WTC11 (cell line): ENCODE measurements around the gene EHD2.

Experiments used
- RELA ChIP-seq: sonication (generic); formaldehyde crosslinking; IDR thresholded peaks from 2 replicates; pipeline ENCODE4 v1.8.1; 2022; ENCODE audit warnings: missing genetic modification reagents, mild to moderate bottlenecking, borderline replicate concordance
- TCF7 ChIP-seq: sonication (generic); formaldehyde crosslinking; IDR thresholded peaks from 2 replicates; pipeline ENCODE4 v1.8.0; 2022; ENCODE audit warnings: mild to moderate bottlenecking, low read depth, missing genetic modification reagents, moderate library complexity
- TF ChIP-seq, protein P1 (sequence below): sonication (generic); formaldehyde crosslinking; IDR thresholded peaks from 2 replicates; pipeline ENCODE4 v1.8.0; 2023; ENCODE audit warnings: mild to moderate bottlenecking, missing genetic modification reagents
- TF ChIP-seq, protein P2 (sequence below): sonication (generic); formaldehyde crosslinking; IDR thresholded peaks from 2 replicates; pipeline ENCODE4 v1.8.1; 2023; ENCODE audit warnings: mild to moderate bottlenecking, missing genetic modification reagents, moderate library complexity
- TF ChIP-seq, protein P3 (sequence below): fragments of 200-600 bp; IDR thresholded peaks from 2 replicates; pipeline ENCODE4 v1.8.0; 2022; ENCODE audit warnings: antibody characterized with exemption
- TF ChIP-seq, protein P4 (sequence below): sonication (generic); formaldehyde crosslinking; IDR thresholded peaks from 2 replicates; pipeline ENCODE4 v1.8.1; 2023; ENCODE audit warnings: mild to moderate bottlenecking, missing genetic modification reagents, borderline replicate concordance
- TF ChIP-seq, protein P5 (sequence below): sonication (generic); formaldehyde crosslinking; IDR thresholded peaks from 2 replicates; pipeline ENCODE4 v1.8.1; 2023; ENCODE audit warnings: mild to moderate bottlenecking, missing genetic modification reagents, moderate library complexity
- TF ChIP-seq, protein P6 (sequence below): sonication (generic); formaldehyde crosslinking; conservative IDR thresholded peaks from 2 replicates; pipeline ENCODE4 v1.8.1; 2022; ENCODE audit warnings: mild to moderate bottlenecking, missing genetic modification reagents

DNA sequence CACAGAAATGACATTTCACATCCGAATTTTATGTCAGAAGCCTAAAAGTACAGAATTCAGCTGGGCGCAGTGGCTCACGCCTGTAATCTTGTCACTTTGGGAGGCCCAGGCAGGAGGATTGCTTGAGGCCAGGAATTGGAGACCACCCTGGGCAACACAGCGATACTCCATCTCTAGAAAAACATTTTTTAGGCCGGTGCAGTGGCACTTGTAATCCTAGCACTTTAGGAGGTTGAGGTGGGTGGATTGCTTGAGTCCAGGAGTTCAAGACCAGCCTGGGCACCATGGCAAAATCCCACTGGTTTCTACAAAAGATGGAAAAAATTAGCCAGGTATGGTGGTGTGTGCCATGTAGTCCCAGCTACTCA is 47.4 kb downstream of the EHD2 start:
- TF ChIP-seq TCF7, result no peak
- TF ChIP-seq, protein P1, sequence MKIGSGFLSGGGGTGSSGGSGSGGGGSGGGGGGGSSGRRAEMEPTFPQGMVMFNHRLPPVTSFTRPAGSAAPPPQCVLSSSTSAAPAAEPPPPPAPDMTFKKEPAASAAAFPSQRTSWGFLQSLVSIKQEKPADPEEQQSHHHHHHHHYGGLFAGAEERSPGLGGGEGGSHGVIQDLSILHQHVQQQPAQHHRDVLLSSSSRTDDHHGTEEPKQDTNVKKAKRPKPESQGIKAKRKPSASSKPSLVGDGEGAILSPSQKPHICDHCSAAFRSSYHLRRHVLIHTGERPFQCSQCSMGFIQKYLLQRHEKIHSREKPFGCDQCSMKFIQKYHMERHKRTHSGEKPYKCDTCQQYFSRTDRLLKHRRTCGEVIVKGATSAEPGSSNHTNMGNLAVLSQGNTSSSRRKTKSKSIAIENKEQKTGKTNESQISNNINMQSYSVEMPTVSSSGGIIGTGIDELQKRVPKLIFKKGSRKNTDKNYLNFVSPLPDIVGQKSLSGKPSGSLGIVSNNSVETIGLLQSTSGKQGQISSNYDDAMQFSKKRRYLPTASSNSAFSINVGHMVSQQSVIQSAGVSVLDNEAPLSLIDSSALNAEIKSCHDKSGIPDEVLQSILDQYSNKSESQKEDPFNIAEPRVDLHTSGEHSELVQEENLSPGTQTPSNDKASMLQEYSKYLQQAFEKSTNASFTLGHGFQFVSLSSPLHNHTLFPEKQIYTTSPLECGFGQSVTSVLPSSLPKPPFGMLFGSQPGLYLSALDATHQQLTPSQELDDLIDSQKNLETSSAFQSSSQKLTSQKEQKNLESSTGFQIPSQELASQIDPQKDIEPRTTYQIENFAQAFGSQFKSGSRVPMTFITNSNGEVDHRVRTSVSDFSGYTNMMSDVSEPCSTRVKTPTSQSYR (CRISPR knock-in tag), result no peak
- TF ChIP-seq, protein P2, sequence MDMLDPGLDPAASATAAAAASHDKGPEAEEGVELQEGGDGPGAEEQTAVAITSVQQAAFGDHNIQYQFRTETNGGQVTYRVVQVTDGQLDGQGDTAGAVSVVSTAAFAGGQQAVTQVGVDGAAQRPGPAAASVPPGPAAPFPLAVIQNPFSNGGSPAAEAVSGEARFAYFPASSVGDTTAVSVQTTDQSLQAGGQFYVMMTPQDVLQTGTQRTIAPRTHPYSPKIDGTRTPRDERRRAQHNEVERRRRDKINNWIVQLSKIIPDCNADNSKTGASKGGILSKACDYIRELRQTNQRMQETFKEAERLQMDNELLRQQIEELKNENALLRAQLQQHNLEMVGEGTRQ (CRISPR knock-in tag), result no peak
- TF ChIP-seq, protein P3, sequence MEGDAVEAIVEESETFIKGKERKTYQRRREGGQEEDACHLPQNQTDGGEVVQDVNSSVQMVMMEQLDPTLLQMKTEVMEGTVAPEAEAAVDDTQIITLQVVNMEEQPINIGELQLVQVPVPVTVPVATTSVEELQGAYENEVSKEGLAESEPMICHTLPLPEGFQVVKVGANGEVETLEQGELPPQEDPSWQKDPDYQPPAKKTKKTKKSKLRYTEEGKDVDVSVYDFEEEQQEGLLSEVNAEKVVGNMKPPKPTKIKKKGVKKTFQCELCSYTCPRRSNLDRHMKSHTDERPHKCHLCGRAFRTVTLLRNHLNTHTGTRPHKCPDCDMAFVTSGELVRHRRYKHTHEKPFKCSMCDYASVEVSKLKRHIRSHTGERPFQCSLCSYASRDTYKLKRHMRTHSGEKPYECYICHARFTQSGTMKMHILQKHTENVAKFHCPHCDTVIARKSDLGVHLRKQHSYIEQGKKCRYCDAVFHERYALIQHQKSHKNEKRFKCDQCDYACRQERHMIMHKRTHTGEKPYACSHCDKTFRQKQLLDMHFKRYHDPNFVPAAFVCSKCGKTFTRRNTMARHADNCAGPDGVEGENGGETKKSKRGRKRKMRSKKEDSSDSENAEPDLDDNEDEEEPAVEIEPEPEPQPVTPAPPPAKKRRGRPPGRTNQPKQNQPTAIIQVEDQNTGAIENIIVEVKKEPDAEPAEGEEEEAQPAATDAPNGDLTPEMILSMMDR, result no peak
- TF ChIP-seq, protein P4, sequence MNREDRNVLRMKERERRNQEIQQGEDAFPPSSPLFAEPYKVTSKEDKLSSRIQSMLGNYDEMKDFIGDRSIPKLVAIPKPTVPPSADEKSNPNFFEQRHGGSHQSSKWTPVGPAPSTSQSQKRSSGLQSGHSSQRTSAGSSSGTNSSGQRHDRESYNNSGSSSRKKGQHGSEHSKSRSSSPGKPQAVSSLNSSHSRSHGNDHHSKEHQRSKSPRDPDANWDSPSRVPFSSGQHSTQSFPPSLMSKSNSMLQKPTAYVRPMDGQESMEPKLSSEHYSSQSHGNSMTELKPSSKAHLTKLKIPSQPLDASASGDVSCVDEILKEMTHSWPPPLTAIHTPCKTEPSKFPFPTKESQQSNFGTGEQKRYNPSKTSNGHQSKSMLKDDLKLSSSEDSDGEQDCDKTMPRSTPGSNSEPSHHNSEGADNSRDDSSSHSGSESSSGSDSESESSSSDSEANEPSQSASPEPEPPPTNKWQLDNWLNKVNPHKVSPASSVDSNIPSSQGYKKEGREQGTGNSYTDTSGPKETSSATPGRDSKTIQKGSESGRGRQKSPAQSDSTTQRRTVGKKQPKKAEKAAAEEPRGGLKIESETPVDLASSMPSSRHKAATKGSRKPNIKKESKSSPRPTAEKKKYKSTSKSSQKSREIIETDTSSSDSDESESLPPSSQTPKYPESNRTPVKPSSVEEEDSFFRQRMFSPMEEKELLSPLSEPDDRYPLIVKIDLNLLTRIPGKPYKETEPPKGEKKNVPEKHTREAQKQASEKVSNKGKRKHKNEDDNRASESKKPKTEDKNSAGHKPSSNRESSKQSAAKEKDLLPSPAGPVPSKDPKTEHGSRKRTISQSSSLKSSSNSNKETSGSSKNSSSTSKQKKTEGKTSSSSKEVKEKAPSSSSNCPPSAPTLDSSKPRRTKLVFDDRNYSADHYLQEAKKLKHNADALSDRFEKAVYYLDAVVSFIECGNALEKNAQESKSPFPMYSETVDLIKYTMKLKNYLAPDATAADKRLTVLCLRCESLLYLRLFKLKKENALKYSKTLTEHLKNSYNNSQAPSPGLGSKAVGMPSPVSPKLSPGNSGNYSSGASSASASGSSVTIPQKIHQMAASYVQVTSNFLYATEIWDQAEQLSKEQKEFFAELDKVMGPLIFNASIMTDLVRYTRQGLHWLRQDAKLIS, result no peak
- no peak for TF ChIP-seq RELA (CRISPR knock-in tag)
- TF ChIP-seq, protein P5, sequence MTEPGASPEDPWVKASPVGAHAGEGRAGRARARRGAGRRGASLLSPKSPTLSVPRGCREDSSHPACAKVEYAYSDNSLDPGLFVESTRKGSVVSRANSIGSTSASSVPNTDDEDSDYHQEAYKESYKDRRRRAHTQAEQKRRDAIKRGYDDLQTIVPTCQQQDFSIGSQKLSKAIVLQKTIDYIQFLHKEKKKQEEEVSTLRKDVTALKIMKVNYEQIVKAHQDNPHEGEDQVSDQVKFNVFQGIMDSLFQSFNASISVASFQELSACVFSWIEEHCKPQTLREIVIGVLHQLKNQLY, result no peak
- TF ChIP-seq, protein P6, sequence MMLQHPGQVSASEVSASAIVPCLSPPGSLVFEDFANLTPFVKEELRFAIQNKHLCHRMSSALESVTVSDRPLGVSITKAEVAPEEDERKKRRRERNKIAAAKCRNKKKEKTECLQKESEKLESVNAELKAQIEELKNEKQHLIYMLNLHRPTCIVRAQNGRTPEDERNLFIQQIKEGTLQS (CRISPR knock-in tag), result no peak
